ENCODE measurements around the gene RNF41. TPM values are rescaled to one million over a fixed set of nuclear protein-coding genes. Genes with fewer than 3 reads are reported as not detected.

RNF41 gene
- total and polyA plus RNA-seq, 2 of the 13 experiments (the other 11 are each of a cell fraction or from before 2014, with no cell fraction given): 27.1 to 39.4 TPM

GRCh38 chr12:56158029-56158925 lies 63.4 kb downstream of the RNF41 start, which contains the start of gene MYL6 (continued):
- TF ChIP-seq, protein P1, sequence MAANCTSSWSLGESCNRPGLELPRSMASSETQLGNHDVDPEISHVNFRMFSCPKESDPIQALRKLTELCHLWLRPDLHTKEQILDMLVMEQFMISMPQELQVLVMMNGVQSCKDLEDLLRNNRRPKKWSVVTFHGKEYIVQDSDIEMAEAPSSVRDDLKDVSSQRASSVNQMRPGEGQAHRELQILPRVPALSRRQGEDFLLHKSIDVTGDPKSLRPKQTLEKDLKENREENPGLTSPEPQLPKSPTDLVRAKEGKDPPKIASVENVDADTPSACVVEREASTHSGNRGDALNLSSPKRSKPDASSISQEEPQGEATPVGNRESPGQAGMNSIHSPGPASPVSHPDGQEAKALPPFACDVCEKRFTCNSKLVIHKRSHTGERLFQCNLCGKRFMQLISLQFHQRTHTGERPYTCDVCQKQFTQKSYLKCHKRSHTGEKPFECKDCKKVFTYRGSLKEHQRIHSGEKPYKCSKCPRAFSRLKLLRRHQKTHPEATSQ (CRISPR knock-in tag; IDR thresholded peaks at IDR 0.05; ENCODE audit: borderline replicate concordance): no peak
- TF ChIP-seq MEF2D (CRISPR knock-in tag; IDR thresholded peaks at IDR 0.05) (peak; percentile 28; the same call in 1 of the 2 replicates), ARHGAP35 (CRISPR knock-in tag; IDR thresholded peaks at IDR 0.05; ENCODE audit: borderline replicate concordance) (peak; percentile 48; the same call in 1 of the 2 replicates), CCDC6 (CRISPR knock-in tag; IDR thresholded peaks at IDR 0.05) (peak; percentile 20; the same call in 1 of the 2 replicates), MTERF4 (CRISPR knock-in tag; IDR thresholded peaks at IDR 0.05) (no peak), ZSCAN25 (CRISPR knock-in tag; IDR thresholded peaks at IDR 0.05) (0 out of 2 replicates have a peak, but pooled peaks have one; percentile 50), ZNF607 (CRISPR knock-in tag; IDR thresholded peaks at IDR 0.05; ENCODE audit: borderline replicate concordance) (no peak), CHD2 (IDR thresholded peaks at IDR 0.05; ENCODE audit: low read depth, low read length) (no peak), THYN1 (CRISPR knock-in tag; IDR thresholded peaks at IDR 0.05; ENCODE audit: borderline replicate concordance, low read depth) (no peak), ATF2 (CRISPR knock-in tag; IDR thresholded peaks at IDR 0.05) (peak; percentile 97), ZNF496 (CRISPR knock-in tag; IDR thresholded peaks at IDR 0.05; ENCODE audit: insufficient replicate concordance) (no peak), MTA3 (CRISPR knock-in tag; IDR thresholded peaks at IDR 0.05) (no peak), BRD4 (CRISPR knock-in tag; IDR thresholded peaks at IDR 0.05) (0 out of 2 replicates have a peak, but pooled peaks have one; percentile 27), YY1 (IDR thresholded peaks at IDR 0.05; ENCODE audit: insufficient read depth, insufficient replicate concordance, low read depth, low read length) (peak; percentile 90), DR1 (CRISPR knock-in tag; IDR thresholded peaks at IDR 0.05) (peak; percentile 99), HDAC2 (CRISPR knock-in tag; IDR thresholded peaks at IDR 0.05) (0 out of 2 replicates have a peak, but pooled peaks have one; percentile 3), EZH2 (conservative IDR thresholded peaks at IDR 0.05; ENCODE audit: low read depth, low read length) (no peak)
- TF ChIP-seq, protein P2, sequence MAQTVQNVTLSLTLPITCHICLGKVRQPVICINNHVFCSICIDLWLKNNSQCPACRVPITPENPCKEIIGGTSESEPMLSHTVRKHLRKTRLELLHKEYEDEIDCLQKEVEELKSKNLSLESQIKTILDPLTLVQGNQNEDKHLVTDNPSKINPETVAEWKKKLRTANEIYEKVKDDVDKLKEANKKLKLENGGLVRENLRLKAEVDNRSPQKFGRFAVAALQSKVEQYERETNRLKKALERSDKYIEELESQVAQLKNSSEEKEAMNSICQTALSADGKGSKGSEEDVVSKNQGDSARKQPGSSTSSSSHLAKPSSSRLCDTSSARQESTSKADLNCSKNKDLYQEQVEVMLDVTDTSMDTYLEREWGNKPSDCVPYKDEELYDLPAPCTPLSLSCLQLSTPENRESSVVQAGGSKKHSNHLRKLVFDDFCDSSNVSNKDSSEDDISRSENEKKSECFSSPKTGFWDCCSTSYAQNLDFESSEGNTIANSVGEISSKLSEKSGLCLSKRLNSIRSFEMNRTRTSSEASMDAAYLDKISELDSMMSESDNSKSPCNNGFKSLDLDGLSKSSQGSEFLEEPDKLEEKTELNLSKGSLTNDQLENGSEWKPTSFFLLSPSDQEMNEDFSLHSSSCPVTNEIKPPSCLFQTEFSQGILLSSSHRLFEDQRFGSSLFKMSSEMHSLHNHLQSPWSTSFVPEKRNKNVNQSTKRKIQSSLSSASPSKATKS (CRISPR knock-in tag; IDR thresholded peaks at IDR 0.05): no peak
- TF ChIP-seq, protein P3, sequence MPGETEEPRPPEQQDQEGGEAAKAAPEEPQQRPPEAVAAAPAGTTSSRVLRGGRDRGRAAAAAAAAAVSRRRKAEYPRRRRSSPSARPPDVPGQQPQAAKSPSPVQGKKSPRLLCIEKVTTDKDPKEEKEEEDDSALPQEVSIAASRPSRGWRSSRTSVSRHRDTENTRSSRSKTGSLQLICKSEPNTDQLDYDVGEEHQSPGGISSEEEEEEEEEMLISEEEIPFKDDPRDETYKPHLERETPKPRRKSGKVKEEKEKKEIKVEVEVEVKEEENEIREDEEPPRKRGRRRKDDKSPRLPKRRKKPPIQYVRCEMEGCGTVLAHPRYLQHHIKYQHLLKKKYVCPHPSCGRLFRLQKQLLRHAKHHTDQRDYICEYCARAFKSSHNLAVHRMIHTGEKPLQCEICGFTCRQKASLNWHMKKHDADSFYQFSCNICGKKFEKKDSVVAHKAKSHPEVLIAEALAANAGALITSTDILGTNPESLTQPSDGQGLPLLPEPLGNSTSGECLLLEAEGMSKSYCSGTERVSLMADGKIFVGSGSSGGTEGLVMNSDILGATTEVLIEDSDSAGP (CRISPR knock-in tag; IDR thresholded peaks at IDR 0.05; ENCODE audit: borderline replicate concordance): peak; percentile 51; the same call in 1 of the 2 replicates
- TF ChIP-seq, protein P4, sequence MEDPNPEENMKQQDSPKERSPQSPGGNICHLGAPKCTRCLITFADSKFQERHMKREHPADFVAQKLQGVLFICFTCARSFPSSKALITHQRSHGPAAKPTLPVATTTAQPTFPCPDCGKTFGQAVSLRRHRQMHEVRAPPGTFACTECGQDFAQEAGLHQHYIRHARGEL (CRISPR knock-in tag; IDR thresholded peaks at IDR 0.05): no peak

All from HepG2 (cell line).